ENCODE measurements around the gene HTR2A. TPM values are rescaled to one million over a fixed set of nuclear protein-coding genes. Genes with fewer than 3 reads are reported as not detected.
"Not testable (repeated sequence)": the region's sequence is repeated elsewhere in the genome, so short reads cannot be mapped to it uniquely, and the experiment has no call there.

The HTR2A gene
- total RNA-seq, 2 donors from 2014 or later, result 27.2 to 28.9 TPM

GRCh38 chr13:46822551-46822950, 74.3 kb downstream of the HTR2A start:
- no peak for DNase-seq (ENCODE audit: low spot score)
- intact Hi-C loops (cut with DNase I), result no loop called here

GRCh38 chr13:46817838-46818476, 78.9 kb downstream of the HTR2A start:
- intact Hi-C loops (cut with DNase I), result no loop called here
- DNase-seq (ENCODE audit: low spot score), result peak; percentile 73

GRCh38 chr13:46817095-46817494, 79.8 kb downstream of the HTR2A start:
- intact Hi-C loops (cut with DNase I), result no loop called here
- DNase-seq (ENCODE audit: low spot score), result no peak

GRCh38 chr13:46816371-46816770, 80.5 kb downstream of the HTR2A start:
- DNase-seq (ENCODE audit: low spot score), result no peak
- intact Hi-C loops (cut with DNase I), result no loop called here

GRCh38 chr13:46812301-46812797, 84.5 kb downstream of the HTR2A start:
- intact Hi-C loops (cut with DNase I), result no loop called here
- DNase-seq (ENCODE audit: low spot score), result no peak

GRCh38 chr13:46810440-46810839, 86.4 kb downstream of the HTR2A start:
- intact Hi-C loops (cut with DNase I), result no loop called here
- no peak for DNase-seq (ENCODE audit: low spot score)

GRCh38 chr13:46804921-46805320, 91.9 kb downstream of the HTR2A start:
- intact Hi-C loops (cut with DNase I); DNase-seq (ENCODE audit: low spot score): not testable (repeated sequence)

GRCh38 chr13:46804391-46804815, 92.5 kb downstream of the HTR2A start:
- intact Hi-C loops (cut with DNase I), result no loop called here

GRCh38 chr13:46803586-46803985, 93.3 kb downstream of the HTR2A start:
- DNase-seq (ENCODE audit: low spot score), result no peak
- intact Hi-C loops (cut with DNase I), result no loop called here

More at GRCh38 chr13:46804391-46804815, 92.5 kb downstream of the HTR2A start:
- DNase-seq (ENCODE audit: low spot score), result no peak

- no peak for DNase-seq (ENCODE audit: low spot score)
- intact Hi-C loops (cut with DNase I), result no loop called here
Measured at GRCh38 chr13:46801858-46802257, 95.0 kb downstream of the HTR2A start.

- intact Hi-C loops (cut with DNase I), result no loop called here
- DNase-seq (ENCODE audit: low spot score), result no peak
Measured at GRCh38 chr13:46799139-46799538, 97.7 kb downstream of the HTR2A start.

- intact Hi-C loops (cut with DNase I), result no loop called here
- DNase-seq (ENCODE audit: low spot score), result no peak
Measured at GRCh38 chr13:46797501-46798237, 99.2 kb downstream of the HTR2A start.

- intact Hi-C loops (cut with DNase I), result no loop called here
- DNase-seq (ENCODE audit: low spot score), result peak; percentile 97
Measured at GRCh38 chr13:46796515-46797474, 100.1 kb downstream of the HTR2A start, which contains the start of gene ESD. ESD (minus strand) TSS chr13:46797161; CDS start chr13:46791413, 5,748 bp downstream.

GRCh38 chr13:46796129-46796514, 100.7 kb downstream of the HTR2A start:
- intact Hi-C loops (cut with DNase I), result no loop called here
- no peak for DNase-seq (ENCODE audit: low spot score)

GRCh38 chr13:46795321-46795720, 101.5 kb downstream of the HTR2A start:
- no peak for DNase-seq (ENCODE audit: low spot score)
- intact Hi-C loops (cut with DNase I), result no loop called here

GRCh38 chr13:46783504-46783903, 113.3 kb downstream of the HTR2A start:
- intact Hi-C loops (cut with DNase I), result no loop called here
- DNase-seq (ENCODE audit: low spot score), result no peak

GRCh38 chr13:46782691-46783090, 114.2 kb downstream of the HTR2A start:
- DNase-seq (ENCODE audit: low spot score), result no peak
- intact Hi-C loops (cut with DNase I), result no loop called here

GRCh38 chr13:46782066-46782465, 114.8 kb downstream of the HTR2A start:
- intact Hi-C loops (cut with DNase I), result no loop called here
- DNase-seq (ENCODE audit: low spot score), result no peak

Data from posterior vena cava (tissue), 2 donors.